Smooth muscle cell (in vitro differentiated cells): ENCODE measurements around the gene AP2B1. TPM values are rescaled to one million over a fixed set of nuclear protein-coding genes. Genes with fewer than 3 reads are reported as not detected.

Experiments used
- DNase-seq: peaks from one replicate; lab custom pipeline; 2025; ENCODE audit not compliant: unreplicated experiment; lab: John Stamatoyannopoulos, UW
- H2AFZ ChIP-seq: fragments of 200-600 bp; sonication (generic); 2 replicates; pipeline ENCODE4 v1.6.0; 2016; ENCODE audit warnings: antibody characterized with exemption, low read depth, mild to moderate bottlenecking
- H3F3A ChIP-seq: fragments of 200-600 bp; sonication (generic); 2 replicates; pipeline ENCODE4 v1.6.0; 2017; ENCODE audit warnings: antibody characterized with exemption, low read depth
- H3K27ac ChIP-seq: fragments of 200-600 bp; sonication (generic); 2 replicates; pipeline ENCODE4 v1.5.1; 2016; ENCODE audit warnings: low read depth, mild to moderate bottlenecking
- H3K27me3 ChIP-seq: fragments of 200-600 bp; sonication (generic); 2 replicates; pipeline ENCODE4 v1.6.1; 2016; ENCODE audit warnings: low read depth, mild to moderate bottlenecking
- H3K36me3 ChIP-seq: fragments of 200-600 bp; sonication (generic); 2 replicates; pipeline ENCODE4 v1.5.1; 2016; ENCODE audit warnings: low read depth
- H3K4me1 ChIP-seq: fragments of 200-600 bp; sonication (generic); 2 replicates; pipeline ENCODE4 v1.5.1; 2016; ENCODE audit warnings: low read depth
- H3K4me2 ChIP-seq: fragments of 200-600 bp; sonication (generic); 2 replicates; pipeline ENCODE4 v1.6.0; 2016; ENCODE audit warnings: mild to moderate bottlenecking
- H3K4me3 ChIP-seq: fragments of 200-600 bp; sonication (generic); 2 replicates; pipeline ENCODE4 v1.5.1; 2016; ENCODE audit warnings: mild to moderate bottlenecking
- H3K79me2 ChIP-seq: fragments of 200-600 bp; sonication (generic); 2 replicates; pipeline ENCODE4 v1.6.0; 2016; ENCODE audit warnings: low read depth, mild to moderate bottlenecking
- H3K9ac ChIP-seq: fragments of 200-600 bp; sonication (generic); 2 replicates; pipeline ENCODE4 v1.6.0; 2016; ENCODE audit warnings: low read depth
- H3K9me3 ChIP-seq: fragments of 200-600 bp; sonication (generic); replicated peaks from 2 replicates; pipeline ENCODE4 v1.5.1; 2016; ENCODE audit warnings: low read depth
- H4K20me1 ChIP-seq: fragments of 200-600 bp; sonication (generic); 2 replicates; pipeline ENCODE4 v1.6.0; 2016; ENCODE audit warnings: low read depth
- CTCF ChIP-seq: fragments of 200-600 bp; sonication (generic); IDR thresholded peaks from 2 replicates; pipeline ENCODE4 v1.5.1; 2017; ENCODE audit warnings: borderline replicate concordance, mild to moderate bottlenecking, antibody characterized with exemption; ENCODE audit not compliant: insufficient read depth, poor library complexity, severe bottlenecking
- WGBS: methylation state at CpG from one replicate; pipeline ENCODE4 v1.1.7; 2016; ENCODE audit warnings: low lambda C conversion rate; 5-methylcytosine and 5-hydroxymethylcytosine counted together
- polyA plus RNA-seq: library from polyadenylated mRNA; unstranded; fragments of >200 nt; fragmentation: Nextera tagmentation; extraction: Ambion mirVana; gene quantifications from 2 replicates; pipeline ENCODE4 v1.2.1, GENCODE V29; 2016
- total RNA-seq: library from RNA; depleted of rRNA; stranded (reverse); fragments of >200 nt; gene quantifications from 2 replicates; pipeline ENCODE4 v1.2.3, GENCODE V29; 2014

The AP2B1 gene
- total and polyA plus RNA-seq, 2 experiments from 2014 or later: 58.5 to 92.3 TPM

GRCh38 chr17:35745749-35746320, 158.7 kb downstream of the AP2B1 start:
- H3F3A ChIP-seq: no peaks in the 10 kb centered on the region
- H3K4me1 ChIP-seq: no peaks in the 10 kb centered on the region
- H3K9ac ChIP-seq: no peak overlapping the region
- TF ChIP-seq CTCF: no peak
- H3K9me3 ChIP-seq: no peaks in the 10 kb centered on the region
- no peaks in the 10 kb centered on the region for H3K36me3 ChIP-seq
- H3K4me3 ChIP-seq: no peak overlapping the region
- 93% methylated on average over 15 of the region's 15 CpGs for WGBS
- H3K79me2 ChIP-seq: no peaks in the 10 kb centered on the region
- no peak overlapping the region for H3K4me2 ChIP-seq
- no peak overlapping the region for H2AFZ ChIP-seq
- H3K27ac ChIP-seq: no peak overlapping the region
- no peaks in the 10 kb centered on the region for H4K20me1 ChIP-seq
- H3K27me3 ChIP-seq: peaks cover 30% of the 10 kb centered on the region
- DNase-seq: no peak

GRCh38 chr17:35747540-35748017, 160.5 kb downstream of the AP2B1 start:
- 48% methylated on average over 12 of the region's 12 CpGs for WGBS

GRCh38 chr17:35748341-35748841, 161.3 kb downstream of the AP2B1 start:
- TF ChIP-seq CTCF: no peak

More at GRCh38 chr17:35747540-35748017, 160.5 kb downstream of the AP2B1 start:
- Histone ChIP-seq H3K36me3 (no peaks in the 10 kb centered on the region), H3K27me3 (peaks cover 16% of the 10 kb centered on the region), H3K79me2 (no peaks in the 10 kb centered on the region), H3K9me3 (no peaks in the 10 kb centered on the region), H3K4me2 (no peak overlapping the region), H3K4me1 (no peaks in the 10 kb centered on the region), H3K27ac (no peak overlapping the region), H2AFZ (no peak overlapping the region), H3K4me3 (no peak overlapping the region), H3K9ac (no peak overlapping the region), H4K20me1 (no peaks in the 10 kb centered on the region), H3F3A (no peaks in the 10 kb centered on the region)
- TF ChIP-seq CTCF: peak; percentile 87
- DNase-seq: peak; percentile 19

GRCh38 chr17:35748979-35749378, 161.9 kb downstream of the AP2B1 start:
- no peaks in the 10 kb centered on the region for H3K36me3 ChIP-seq
- peaks cover 16% of the 10 kb centered on the region for H3K27me3 ChIP-seq
- no peaks in the 10 kb centered on the region for H4K20me1 ChIP-seq
- no peaks in the 10 kb centered on the region for H3F3A ChIP-seq
- H3K27ac ChIP-seq: no peak overlapping the region
- no peak overlapping the region for H3K9ac ChIP-seq
- DNase-seq: no peak
- no peak overlapping the region for H3K4me3 ChIP-seq
- no peak overlapping the region for H3K4me2 ChIP-seq
- no peaks in the 10 kb centered on the region for H3K9me3 ChIP-seq
- no peak overlapping the region for H2AFZ ChIP-seq
- H3K79me2 ChIP-seq: no peaks in the 10 kb centered on the region
- no peak for TF ChIP-seq CTCF
- no peaks in the 10 kb centered on the region for H3K4me1 ChIP-seq
- 94% methylated on average over 6 of the region's 6 CpGs for WGBS

More at GRCh38 chr17:35748341-35748841, 161.3 kb downstream of the AP2B1 start:
- Histone ChIP-seq H2AFZ (no peak overlapping the region), H3K4me2 (no peak overlapping the region), H3K36me3 (no peaks in the 10 kb centered on the region), H3K4me1 (no peaks in the 10 kb centered on the region), H3K4me3 (no peak overlapping the region), H3K79me2 (no peaks in the 10 kb centered on the region), H3K9ac (no peak overlapping the region), H3K9me3 (no peaks in the 10 kb centered on the region), H4K20me1 (no peaks in the 10 kb centered on the region), H3K27ac (no peak overlapping the region), H3K27me3 (peaks cover 16% of the 10 kb centered on the region), H3F3A (no peaks in the 10 kb centered on the region)
- DNase-seq: no peak
- WGBS: 87% methylated on average over 4 of the region's 4 CpGs
